Measurements from ENCODE around the gene TRIP13.
"Not testable (repeated sequence)": the region's sequence is repeated elsewhere in the genome, so short reads cannot be mapped to it uniquely, and the experiment has no call there.

TRIP13 gene

DNA sequence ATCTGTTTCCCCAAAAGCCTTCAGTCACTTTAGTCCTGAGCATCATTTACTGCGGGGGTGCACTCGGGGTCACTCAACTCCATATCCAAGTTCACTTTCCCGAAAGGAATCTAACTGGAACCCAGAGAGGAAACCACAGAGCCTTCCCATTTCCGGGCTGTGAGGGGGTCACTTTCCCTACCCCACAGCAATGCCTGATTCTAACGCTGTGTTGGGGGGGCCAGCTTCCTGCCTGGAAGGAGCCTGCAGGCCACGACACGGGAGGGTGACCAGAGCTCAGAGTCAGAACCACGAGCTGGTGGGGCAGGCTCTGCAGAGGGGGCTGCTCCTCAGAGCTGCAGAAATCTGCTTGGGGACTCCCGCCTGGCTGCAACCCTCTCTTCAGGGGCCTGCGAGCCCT, 20.4 kb upstream of the TRIP13 start:
- no peak for DNase-seq (ENCODE audit: low spot score)

DNA sequence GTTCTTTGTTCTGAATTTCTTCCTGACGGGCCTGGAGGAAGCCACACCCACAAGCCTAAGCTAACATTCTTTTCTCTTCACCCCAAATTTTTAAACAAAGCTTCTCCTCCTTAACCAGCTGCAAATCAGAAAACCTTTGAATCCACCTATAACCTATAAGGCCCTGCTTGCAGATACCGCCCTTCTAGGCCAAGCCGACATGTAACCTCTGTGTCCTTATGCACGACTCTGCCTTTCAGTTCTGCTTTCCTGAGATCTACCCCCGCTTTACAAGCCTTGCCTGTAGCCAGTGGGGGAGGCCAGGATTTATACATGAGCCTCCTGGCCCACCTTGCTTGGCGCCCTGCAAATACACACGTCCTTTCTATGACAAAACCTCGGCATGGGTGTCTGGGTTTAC, 19.4 kb upstream of the TRIP13 start:
- DNase-seq (ENCODE audit: low spot score) = no peak

DNA sequence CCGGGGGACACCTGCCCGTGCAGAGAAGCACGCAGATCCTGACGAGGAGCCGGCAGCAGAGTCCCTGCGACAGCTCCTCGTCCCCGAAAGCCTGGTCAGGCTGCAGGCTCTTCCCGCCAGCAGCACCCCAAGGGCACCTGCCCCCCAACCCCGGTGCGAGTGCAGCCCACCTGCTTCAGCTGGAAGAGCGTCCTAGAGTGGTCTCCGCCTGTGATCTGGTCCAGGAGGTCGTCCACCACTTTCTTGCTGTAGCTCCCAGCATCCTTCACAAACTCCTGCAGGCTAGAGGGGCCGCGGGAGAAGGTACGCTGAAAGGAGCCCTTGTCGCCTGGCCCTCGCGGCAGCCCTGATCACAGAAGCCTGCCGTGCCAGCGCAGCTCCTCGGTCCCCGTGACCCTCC, 16.8 kb upstream of the TRIP13 start:
- no peak for DNase-seq (ENCODE audit: low spot score)

DNA sequence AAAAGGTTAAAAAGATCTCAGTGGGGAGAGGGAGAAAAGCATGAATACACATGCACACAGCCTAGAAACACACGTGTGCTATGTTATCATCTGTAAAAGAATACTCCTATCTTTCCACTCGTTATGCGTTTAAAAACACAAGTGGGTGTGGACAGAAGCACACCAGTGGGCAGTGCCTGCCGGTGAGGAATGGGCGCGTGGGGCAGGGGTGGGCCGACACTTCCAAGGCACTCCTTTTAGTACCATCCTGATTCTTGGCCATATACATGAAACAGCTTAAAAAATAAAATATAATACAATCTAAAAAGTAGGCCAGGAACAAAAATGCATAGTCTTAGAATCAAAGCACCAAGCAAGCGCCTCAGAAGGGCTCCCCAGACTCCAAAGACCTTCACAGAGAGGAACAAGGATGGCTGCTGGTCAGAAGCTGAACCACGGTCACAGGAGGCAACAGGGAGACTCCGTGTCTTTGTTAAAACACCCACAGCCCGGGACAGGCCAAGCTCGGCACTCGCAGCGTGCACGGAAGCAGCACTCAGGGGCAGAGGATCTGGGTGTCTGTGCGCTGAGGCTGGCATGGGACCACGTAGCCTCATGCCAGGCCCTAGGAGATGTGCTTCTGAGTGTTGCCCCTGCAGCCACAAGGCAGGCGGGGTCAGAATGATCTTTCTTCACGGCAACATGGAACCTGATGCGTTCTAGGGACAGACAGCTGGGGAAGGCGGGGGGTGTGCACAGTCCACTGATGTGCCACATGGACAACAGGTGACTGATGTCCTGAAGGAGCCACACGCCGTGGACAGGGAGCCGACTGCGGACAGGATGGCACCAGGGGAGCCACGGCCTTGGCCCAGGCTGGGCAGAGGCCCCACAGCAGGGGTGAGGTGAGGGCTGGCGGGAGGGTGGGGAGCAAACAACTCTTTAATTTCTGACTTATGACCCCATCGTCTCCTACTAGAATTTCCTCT, 16.0 kb upstream of the TRIP13 start:
- no peak for DNase-seq (ENCODE audit: low spot score)

DNA sequence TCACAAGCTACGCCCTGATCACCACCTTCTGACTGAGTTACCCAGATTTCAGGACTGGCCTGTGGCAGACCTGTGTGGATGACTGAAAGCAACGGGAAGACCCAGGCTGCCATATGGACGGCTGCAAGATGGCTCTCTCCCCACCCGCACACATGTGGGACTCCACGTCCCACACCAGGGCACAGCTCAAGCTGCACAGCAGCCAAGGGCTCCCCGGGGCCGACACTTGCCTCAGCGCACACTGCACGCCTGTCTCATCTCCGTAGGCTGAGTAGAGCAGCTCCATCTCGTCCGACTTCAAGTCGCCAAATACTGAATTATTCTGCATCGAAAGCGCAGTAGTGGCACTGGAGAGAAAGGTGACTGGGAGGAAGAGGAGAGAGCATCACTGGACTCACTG, 14.6 kb upstream of the TRIP13 start:
- DNase-seq (ENCODE audit: low spot score) = no peak

DNA sequence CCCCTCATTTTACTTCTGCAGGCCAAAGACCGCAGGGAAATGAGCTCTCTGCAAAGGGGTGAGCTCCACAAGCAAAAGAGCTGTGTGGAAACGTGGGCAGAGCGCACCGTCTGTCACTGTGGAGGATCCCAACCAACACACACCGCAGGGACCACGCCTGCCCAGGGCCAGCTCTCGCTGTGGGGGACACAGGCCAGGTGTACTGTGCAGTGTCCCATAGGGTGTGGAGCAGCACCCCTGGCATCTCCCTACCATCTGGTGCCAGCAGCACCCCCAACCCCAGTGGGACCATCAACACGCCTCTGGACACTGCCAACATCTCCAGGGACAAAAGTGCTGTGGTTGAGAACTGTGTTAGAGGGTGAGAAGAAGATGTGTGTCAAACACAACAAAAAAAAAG, 14.0 kb upstream of the TRIP13 start:
- not testable (repeated sequence) for DNase-seq (ENCODE audit: low spot score)

DNA sequence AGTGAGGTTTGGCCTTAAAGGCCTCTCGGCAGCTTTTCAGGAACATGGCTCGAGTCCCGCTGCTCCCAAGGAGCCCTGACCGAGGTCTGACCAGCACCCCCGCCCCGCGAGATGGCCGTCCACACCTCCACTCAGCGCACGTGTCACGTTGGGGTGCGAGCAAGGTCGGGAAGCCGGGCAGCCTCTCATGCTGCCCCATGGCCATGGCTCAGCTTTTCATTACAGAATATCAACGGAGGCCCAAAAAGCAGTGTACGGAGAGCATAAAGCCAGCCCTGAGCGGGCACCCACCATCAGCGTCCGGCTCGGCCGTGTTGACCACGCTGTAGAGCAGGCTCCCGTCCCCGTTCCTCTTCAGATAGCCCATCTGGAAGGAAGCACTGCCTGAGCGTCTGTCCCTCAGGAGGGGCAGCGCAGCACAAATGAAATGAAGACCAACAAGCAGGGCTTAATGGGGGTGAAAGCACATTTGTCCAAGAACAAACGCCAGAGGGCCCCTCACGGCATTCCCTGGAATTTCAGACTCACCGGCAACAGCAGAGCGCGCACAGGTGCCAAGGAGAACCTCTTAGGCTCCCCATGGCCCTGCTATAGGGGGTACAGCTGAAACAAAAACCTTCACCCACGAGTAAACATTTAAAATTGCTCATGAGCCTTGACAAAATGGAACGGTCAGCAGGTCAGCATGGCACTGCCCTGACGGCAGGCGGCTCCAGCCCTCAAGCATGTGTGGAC, 11.7 kb upstream of the TRIP13 start:
- DNase-seq (ENCODE audit: low spot score) = no peak

DNA sequence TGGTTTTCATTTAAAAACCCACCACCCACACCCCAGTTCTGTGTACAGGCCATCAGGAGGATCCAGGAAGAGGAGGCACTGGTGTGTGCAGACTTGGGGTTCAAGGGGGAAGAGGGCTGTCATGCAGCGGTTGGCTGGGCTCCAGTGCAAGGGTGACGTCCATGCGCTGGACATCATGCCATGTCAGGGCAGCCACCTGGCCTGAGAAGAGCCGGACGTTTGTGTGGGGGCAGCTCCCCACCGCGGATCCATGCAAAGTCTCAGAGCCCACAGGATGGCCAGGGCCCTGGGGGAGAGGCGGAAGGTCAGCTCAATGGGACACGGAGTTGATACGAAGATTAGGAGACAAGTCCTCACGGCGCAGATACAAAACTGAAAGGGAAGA, 11.1 kb upstream of the TRIP13 start:
- no peak for DNase-seq (ENCODE audit: low spot score)

DNA sequence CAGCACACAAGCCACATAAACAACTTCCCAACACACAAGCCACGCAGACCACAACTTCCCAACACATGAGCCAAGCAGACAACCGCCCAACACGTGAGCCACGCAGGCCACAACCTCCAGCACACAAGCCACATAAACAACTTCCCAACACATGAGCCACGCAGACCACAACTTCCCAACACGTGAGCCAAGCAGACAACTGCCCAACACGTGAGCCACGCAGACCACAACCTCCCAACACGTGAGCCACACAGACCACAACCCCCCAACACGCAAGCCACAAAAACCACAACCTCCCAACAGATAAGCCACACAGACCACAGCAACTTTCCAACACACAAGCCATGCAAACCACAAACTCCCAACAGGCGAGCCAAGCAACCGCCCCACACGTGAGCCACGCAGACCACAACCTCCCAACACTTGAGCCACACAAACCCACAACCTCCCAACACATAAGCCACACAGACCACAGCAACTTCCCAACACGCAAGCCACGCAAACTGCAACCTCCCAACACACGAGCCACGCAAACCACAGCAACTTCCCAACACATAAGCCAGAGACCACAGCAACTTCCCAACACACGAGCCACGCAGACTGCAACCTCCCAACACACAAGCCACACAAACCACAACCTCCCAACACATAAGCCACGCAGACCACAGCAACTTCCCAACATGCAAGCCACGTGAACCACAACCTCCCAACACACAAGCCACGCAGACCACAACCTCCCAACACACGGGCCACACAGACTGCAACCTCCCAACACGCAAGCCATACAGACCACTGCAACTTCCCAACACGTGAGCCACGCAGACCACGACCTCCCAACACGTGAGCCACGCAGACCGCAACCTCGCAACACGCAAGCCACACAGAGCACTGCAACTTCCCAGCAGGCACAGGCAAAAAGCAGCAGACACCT, 10.2 kb upstream of the TRIP13 start:
- no peak for DNase-seq (ENCODE audit: low spot score)

DNA sequence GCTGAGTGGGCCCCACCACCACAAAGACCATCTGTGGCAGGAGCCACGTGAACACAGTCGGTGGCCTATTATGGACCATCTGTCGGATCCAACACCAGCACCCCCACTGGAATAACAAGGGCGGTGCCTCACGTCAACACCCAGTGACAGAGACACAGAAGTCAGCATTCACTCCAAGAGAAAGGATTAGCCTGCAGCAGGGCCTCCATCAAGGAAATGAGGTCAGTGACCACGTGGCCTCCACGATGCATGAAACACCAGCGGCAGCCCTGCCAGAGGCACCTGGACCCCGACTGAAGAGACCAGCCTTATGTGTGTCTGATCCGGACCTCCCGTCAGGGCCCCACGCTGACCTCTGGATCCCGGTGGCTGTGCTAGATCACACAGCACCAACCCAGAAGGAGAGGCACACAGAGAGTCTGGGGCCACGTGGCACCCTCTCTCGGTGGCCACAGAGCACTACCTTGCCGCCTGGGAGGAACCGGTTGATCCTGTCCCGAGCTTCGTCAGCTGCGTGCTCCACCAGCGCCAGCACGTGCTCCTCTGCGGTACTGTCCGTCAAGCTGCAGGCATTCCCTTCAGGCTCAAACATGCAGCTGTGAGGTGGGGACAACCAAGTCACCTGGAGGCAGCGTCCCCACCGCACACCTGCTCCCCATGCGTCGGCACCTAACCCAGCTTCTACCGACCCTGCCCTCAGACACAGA, 9.1 kb upstream of the TRIP13 start:
- DNase-seq (ENCODE audit: low spot score) = no peak

DNA sequence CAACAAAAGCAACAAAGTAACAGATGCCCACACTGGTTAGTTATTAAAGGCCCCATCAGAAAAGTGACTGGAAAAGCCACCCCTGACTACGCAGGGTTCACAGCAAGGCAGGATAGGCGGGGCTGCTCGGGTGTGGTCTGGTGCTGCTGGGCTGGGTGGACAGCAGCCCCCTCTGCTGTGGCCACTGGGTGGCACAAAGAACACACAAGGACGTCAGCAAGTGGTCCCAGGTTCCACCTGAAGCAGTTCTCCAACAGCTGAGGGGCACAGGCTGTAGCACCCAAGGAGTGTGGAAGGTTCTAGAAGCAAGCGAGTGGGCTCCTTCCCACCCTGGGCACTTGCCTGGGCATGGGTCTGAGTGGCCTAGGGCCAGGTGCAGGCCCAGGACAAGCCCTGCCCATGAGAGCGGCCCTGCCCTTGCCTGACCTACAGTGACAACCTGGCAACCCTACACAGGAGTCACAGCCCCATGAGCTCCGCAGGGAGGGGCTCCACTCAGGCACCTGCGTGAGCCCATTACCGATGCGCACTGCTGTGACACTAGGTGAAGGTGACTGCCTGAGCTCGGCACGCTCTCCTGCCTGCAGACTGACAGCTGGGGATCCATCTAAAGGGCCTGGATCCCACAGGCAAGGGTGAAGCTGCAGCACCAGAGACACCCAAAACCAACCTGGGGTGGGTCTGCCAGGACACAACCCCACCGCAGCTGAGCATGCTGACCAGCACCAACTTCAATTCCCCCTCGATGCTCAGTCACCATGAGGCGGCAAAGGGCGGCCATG, 8.1 kb upstream of the TRIP13 start:
- no peak for DNase-seq (ENCODE audit: low spot score)

DNA sequence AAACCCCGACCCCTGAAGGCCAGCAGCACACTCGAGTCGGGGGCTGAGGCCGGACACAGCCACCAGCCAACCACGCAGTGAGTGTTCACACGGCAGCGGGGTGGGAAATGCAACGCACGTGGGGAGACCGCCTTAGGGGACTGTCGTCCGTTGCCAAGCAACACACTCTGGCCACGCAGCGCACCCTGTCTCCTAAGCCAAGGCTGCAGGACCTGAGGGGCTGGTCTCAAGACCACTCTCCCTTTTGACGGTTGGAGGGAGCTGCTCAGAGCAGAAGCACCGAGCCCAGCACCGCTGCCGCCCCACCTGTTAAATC, 7.6 kb upstream of the TRIP13 start:
- no peak for DNase-seq (ENCODE audit: low spot score)

DNA sequence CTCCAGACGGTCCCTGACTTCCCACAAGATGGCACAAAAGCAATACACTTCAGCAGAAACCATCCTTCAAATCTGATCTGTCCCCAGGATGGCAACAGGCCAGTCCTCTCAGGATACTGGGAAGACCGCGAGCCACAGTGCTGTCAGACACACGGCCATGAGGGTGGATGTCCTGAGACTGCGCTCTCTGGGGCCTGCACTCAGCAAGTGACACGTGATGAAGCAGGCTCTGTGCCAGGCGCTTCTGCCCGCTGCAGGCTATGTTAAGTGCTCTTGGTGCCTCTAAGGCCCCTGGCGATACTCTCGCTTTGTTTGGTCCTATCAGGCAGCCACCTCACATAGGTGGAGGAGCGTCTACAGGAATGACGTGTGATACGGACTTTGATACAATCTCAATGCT, 7.2 kb upstream of the TRIP13 start:
- no peak for DNase-seq (ENCODE audit: low spot score)

DNA sequence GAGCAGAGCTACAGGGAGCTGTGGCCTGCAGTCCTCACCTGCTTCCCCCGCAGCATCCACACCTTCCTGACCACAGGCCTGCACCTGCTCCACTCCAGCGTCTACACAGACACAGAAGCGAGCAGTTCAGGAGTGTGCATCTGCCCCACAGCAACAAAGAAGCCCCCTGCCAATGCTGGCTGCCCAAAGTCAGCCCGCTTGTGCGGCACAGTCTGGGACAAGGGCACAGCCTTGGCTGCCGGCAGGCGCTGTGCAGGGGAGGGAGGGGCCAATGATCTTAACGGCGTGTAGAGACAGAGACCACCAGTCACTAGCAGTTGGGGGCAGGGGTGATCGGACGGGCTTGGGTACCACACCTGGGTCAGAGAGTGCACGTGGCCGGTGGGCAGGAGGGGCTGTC, 6.6 kb upstream of the TRIP13 start:
- no peak for DNase-seq (ENCODE audit: low spot score)

DNA sequence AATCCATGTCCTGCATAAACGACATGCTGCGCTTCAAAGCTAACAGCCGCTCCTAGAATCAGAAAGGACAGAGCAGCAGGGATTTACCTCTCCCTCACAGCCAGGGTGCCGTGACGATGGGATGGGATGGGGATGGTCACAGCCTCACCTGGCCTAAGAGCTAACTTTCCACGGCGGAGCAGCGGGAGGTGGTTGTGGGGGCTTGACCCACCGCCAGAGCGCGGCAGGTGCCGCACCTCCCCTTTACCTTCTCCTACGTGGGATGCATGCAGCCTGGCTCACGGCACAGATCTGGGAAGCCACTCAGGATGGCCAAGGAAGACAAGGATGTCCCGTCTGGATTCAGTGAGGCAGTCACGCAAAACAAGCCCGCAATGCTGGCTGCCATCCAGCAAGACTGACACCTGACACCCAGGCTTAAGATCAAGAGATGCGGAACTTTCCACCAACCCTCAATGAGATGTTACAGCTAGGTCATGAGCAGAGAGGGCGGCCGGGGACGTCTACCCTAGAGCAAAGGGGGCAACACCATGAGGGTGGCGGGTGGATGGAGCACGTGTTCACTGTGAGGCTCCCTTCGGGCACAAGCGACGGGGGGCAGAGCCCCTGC, 5.9 kb upstream of the TRIP13 start:
- no peak for DNase-seq (ENCODE audit: low spot score)

DNA sequence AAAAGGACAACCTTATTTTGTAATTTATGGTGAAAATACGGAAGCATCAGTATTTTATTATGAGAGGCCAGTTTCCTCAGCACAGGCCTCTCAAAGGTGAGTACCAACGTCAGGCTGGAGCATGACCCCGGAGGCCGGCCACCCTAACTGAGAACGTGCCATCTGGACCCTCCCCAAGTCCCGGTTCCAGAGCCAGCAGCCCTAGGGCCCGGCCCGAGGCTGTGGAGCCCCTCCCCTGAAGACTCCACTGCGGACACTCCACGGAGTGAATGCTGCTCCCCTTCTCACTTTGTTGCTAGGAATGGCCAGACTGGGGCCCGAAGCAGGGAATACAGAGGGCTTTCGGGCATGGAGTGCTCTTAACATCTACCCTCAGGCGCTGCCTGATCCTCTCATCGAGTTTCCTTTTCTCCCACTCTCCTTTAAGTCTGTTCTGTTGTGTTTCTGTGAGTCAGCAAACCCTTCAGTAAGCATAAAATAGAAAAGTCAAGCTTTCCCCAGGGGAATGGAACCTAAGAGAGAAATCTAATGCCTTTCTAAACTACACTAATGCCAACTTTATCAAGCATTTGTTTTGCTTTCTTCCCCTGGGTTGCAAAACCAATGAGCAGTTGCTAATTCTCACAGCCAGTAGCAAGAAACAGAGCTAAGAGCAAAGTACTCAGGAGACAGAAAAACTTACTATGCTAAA, 4.6 kb upstream of the TRIP13 start:
- DNase-seq (ENCODE audit: low spot score) = no peak

DNA sequence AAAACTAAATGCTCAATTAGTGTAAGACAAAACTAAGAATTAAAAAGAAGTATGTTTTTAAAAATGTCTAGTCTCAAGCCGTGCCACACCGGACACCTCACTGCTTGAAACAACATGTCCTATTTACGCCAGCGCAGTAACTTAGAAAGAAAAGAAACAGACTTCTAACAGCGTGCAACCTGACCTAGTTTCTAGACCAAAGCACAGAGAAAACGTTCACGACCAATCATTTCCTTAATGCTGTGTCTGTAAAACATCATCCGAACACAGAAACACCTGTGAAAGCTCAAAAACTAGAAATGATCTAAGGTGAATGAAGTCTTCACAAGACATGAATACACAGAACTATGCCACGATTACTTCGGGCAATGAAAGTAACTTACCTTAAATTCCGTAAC, 4.0 kb upstream of the TRIP13 start:
- no peak for DNase-seq (ENCODE audit: low spot score)

DNA sequence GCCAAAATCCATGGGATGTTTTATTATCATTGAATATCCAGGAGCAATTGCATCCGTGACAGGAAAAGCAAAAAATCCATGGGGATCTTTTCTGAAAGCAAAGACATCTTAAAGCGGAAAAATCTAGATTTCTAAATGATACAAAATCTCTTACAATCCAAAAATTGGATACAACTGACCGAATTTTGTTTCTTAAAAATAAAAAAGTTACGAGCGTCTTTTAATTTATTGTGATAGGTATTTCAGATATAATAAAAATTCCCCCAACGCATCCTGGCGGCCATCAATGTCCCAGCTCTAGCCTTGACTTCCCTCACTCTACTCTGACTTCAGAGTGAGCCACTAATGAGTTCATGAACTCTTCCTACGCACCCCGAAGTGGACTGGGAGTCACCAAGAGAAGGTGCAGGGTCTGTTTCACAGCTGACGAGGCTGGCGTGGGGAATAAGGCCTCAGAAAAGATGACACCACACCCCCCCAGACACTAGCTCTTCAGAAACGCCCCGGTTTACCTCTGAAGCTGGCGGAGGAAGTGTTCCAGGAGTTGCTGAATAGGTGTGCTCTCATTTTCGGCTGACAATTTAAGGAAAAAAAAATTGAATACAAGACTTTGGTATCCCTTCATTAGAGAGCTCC, 3.5 kb upstream of the TRIP13 start:
- no peak for DNase-seq (ENCODE audit: low spot score)

DNA sequence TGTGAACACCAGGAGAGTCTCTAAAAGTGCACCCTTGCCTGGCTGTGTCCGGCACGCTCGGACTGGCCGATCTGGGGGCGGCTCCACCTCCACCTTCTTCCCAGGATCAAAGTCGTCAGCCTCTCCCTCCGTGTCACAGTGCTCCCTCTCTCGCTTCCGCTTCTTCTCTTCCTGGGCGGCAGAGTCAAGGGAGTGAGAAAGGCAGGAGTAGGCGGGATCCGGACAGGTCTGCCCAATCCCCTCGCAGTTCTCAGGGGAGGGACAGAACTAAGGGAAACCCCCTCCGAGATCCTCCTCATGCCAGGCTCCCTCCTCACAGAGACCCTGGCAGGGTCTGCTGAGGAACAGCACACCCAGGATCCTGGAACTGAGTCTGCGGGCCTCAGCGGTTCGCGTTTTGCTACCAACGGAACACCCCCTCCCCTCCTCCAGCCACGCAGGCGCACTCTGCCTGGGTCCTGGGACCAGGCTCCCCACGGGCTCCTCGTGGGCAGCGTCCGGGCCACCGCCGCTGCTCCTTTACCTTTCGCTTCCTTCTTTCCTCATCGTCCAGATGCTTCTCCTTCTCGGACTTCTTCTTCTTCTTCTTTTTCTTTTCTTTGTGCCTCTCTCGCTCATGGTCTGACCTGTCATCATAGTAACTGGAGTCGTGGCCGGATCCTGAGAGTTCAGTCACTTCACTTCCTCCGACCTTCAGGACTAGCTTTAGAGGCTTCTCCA, 1.4 kb upstream of the TRIP13 start:
- DNase-seq (ENCODE audit: low spot score) = no peak

All from D341Med (cell line).